Measurements from ENCODE around the gene MBOAT2.

DNA sequence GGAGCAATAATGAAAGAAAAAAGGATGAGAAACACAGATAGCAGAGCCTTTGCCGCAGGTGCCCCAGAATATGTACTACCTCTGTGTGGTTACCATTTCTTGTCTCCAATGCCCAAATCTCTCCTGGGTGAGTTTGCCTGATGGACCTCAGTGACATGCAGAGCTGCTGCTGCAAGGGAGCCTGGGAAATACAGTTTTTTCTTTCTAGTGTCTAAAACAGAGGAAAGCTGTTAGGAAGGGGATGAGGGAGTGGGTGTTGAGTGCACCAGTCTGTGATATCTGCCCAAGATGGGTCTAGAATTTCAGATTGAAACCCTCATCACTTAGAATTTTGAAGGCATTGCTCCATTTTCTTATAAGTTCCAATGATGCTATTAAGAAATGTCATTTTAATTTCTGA is 9.9 kb upstream of the MBOAT2 start:
- TF ChIP-seq, protein P1, sequence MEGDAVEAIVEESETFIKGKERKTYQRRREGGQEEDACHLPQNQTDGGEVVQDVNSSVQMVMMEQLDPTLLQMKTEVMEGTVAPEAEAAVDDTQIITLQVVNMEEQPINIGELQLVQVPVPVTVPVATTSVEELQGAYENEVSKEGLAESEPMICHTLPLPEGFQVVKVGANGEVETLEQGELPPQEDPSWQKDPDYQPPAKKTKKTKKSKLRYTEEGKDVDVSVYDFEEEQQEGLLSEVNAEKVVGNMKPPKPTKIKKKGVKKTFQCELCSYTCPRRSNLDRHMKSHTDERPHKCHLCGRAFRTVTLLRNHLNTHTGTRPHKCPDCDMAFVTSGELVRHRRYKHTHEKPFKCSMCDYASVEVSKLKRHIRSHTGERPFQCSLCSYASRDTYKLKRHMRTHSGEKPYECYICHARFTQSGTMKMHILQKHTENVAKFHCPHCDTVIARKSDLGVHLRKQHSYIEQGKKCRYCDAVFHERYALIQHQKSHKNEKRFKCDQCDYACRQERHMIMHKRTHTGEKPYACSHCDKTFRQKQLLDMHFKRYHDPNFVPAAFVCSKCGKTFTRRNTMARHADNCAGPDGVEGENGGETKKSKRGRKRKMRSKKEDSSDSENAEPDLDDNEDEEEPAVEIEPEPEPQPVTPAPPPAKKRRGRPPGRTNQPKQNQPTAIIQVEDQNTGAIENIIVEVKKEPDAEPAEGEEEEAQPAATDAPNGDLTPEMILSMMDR (IDR thresholded peaks at IDR 0.05) = no peak
- TF ChIP-seq POLR2A (IDR thresholded peaks at IDR 0.05) = no peak
